Ovary (tissue), 3 donors: ENCODE measurements around the gene FGF19.

Source experiments
- CTCF ChIP-seq, 3 donors: fragments of 450-650 bp in 2 of 3; fragments of 200-600 bp in 1 of 3; IDR thresholded peaks; one replicate each; pipeline versions ENCODE4 v1.5.1 to v1.8.0; 2016 to 2022; ENCODE audit warnings: antibody characterized with exemption in 3 of 3, mild to moderate bottlenecking in 1 of 3
- POLR2A ChIP-seq: fragments of 450-650 bp; IDR thresholded peaks from one replicate; pipeline ENCODE4 v1.6.1; 2017; ENCODE audit warnings: antibody characterized with exemption, mild to moderate bottlenecking, moderate library complexity
- donor health status: DM: no; HTN: no; CAD: no.

- TF ChIP-seq POLR2A (no peak), CTCF (IDR thresholded peaks at IDR 0.05) (no peak)
Measured at GRCh38 chr11:69727266-69727665, 23.4 kb upstream of the FGF19 start.
